PC-3 (cell line): ENCODE results near the gene SCD5. TPM values are rescaled to one million over a fixed set of nuclear protein-coding genes. Genes with fewer than 3 reads are reported as not detected.

Experiments
- ATAC-seq: fragments of 200-7000 bp; cut with Tn5 transposase; 2 replicates; pipeline ENCODE4 v1.9.1; 2020; ENCODE audit warnings: mild to moderate bottlenecking, moderate library complexity
- BruUV-seq: library from RNA; stranded (reverse); fragments of 400-500 nt; replicated peaks from 2 replicates; lab custom pipeline; 2021; lab: Mats Ljungman, UMichigan
- CTCF ChIA-PET: fragments of 300-600 bp; sonication (Branson Sonifier 250); formaldehyde crosslinking; loops from one replicate; lab custom pipeline; 2022; ENCODE audit warnings: antibody characterized with exemption; lab: Charles Lee
- POLR2A ChIA-PET: fragments of 300-600 bp; sonication (Branson Sonifier 250); formaldehyde crosslinking; loops from one replicate; lab custom pipeline; 2022; ENCODE audit warnings: antibody characterized with exemption; ENCODE audit not compliant: unreplicated experiment; lab: Charles Lee
- DNase-seq: peaks from one replicate; pipeline ENCODE4 v3.0.0-alpha.2; 2015
- H2AFZ ChIP-seq: fragments of 300-600 bp; sonication (generic); 2 replicates; pipeline ENCODE4 v1.6.0; 2016; ENCODE audit warnings: antibody characterized with exemption, low read length
- H3F3A ChIP-seq: fragments of 300-600 bp; sonication (generic); one replicate; pipeline ENCODE4 v1.6.0; 2017; ENCODE audit warnings: antibody characterized with exemption, low read length, control low read depth, mild to moderate bottlenecking; ENCODE audit not compliant: unreplicated experiment
- H3K27ac ChIP-seq: fragments of 300-600 bp; sonication (generic); 2 replicates; pipeline ENCODE4 v1.5.1; 2016; ENCODE audit warnings: mild to moderate bottlenecking, low read length
- H3K27me3 ChIP-seq: fragments of 300-600 bp; sonication (generic); 2 replicates; pipeline ENCODE4 v1.6.1; 2016; ENCODE audit warnings: low read length, mixed read lengths
- H3K36me3 ChIP-seq: fragments of 300-600 bp; sonication (generic); 2 replicates; pipeline ENCODE4 v1.6.1; 2016; ENCODE audit warnings: low read depth, mixed run types, low read length, mixed read lengths
- H3K4me1 ChIP-seq: fragments of 300-600 bp; sonication (generic); 2 replicates; pipeline ENCODE4 v1.5.1; 2016; ENCODE audit warnings: low read length; ENCODE audit not compliant: insufficient read depth
- H3K4me2 ChIP-seq: fragments of 300-600 bp; sonication (generic); 2 replicates; pipeline ENCODE4 v1.6.0; 2016; ENCODE audit warnings: low read length
- H3K4me3 ChIP-seq: fragments of 300-600 bp; sonication (generic); 2 replicates; pipeline ENCODE4 v1.5.1; 2016; ENCODE audit warnings: mild to moderate bottlenecking, low read length, mixed read lengths
- H3K79me2 ChIP-seq: fragments of 300-600 bp; sonication (generic); 2 replicates; pipeline ENCODE4 v1.6.1; 2017; ENCODE audit warnings: low read length, mixed read lengths
- H3K9ac ChIP-seq: fragments of 300-600 bp; sonication (generic); 2 replicates; pipeline ENCODE4 v1.6.0; 2016; ENCODE audit warnings: mild to moderate bottlenecking, low read length
- H3K9me2 ChIP-seq: fragments of 300-600 bp; sonication (generic); replicated peaks from 2 replicates; pipeline ENCODE4 v1.6.1; 2016; ENCODE audit warnings: mixed run types, low read length, mixed read lengths
- H3K9me3 ChIP-seq: fragments of 300-600 bp; sonication (generic); 2 replicates; pipeline ENCODE4 v1.6.1; 2016; ENCODE audit warnings: low read length, mixed read lengths
- H4K20me1 ChIP-seq: fragments of 300-600 bp; sonication (generic); 2 replicates; pipeline ENCODE4 v1.6.1; 2016; ENCODE audit warnings: low read length, mixed read lengths
- EZH2 ChIP-seq: fragments of 300-600 bp; sonication (generic); IDR thresholded peaks from one replicate; pipeline ENCODE4 v1.6.1; 2017; ENCODE audit warnings: antibody characterized with exemption, mild to moderate bottlenecking, low read length; ENCODE audit not compliant: unreplicated experiment
- EZH2phosphoT487 ChIP-seq: fragments of 300-600 bp; sonication (generic); IDR thresholded peaks from 2 replicates; pipeline ENCODE4 v1.6.1; 2018; ENCODE audit warnings: mild to moderate bottlenecking, antibody characterized with exemption, low read length, borderline replicate concordance
- intact Hi-C: fragments of 100-400 bp; cut with micrococcal nuclease; formaldehyde crosslinking; loops from 2 replicates; pipeline ENCODE4 v1.9.0; 2023
- total RNA-seq: library from RNA; depleted of rRNA; stranded (reverse); fragments of >200 nt; gene quantifications from 2 replicates; pipeline ENCODE4 v1.2.3, GENCODE V29; 2014
- TF ChIP-seq, protein P1 (sequence below): fragments of 300-600 bp; sonication (generic); conservative IDR thresholded peaks from 2 replicates; pipeline ENCODE4 v1.5.1; 2017; ENCODE audit warnings: antibody characterized with exemption, low read depth, mild to moderate bottlenecking, low read length

SCD5 gene
- total RNA-seq, 1 experiment from 2014 or later, result 3.8 TPM

DNA sequence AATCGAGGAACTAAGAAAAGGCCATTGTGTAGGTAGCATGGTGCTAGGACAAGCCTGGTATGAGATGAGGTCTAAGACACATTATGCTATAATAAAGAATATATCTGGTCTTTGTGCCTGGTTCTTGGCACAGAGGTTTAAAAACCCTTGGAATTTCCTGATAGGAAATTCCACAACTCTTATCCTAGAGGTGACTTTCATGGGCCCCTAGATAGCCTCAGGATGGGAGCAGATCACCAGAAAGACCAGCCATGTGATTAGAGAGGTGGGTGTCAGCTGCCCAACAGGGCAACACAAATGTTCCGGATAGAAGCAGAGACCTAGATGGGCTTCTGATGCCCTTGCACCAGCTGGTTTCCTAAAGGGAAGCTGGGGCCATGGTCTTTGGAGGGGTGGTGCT, 107.2 kb downstream of the SCD5 start:
- CTCF ChIA-PET, result no interaction called here

DNA sequence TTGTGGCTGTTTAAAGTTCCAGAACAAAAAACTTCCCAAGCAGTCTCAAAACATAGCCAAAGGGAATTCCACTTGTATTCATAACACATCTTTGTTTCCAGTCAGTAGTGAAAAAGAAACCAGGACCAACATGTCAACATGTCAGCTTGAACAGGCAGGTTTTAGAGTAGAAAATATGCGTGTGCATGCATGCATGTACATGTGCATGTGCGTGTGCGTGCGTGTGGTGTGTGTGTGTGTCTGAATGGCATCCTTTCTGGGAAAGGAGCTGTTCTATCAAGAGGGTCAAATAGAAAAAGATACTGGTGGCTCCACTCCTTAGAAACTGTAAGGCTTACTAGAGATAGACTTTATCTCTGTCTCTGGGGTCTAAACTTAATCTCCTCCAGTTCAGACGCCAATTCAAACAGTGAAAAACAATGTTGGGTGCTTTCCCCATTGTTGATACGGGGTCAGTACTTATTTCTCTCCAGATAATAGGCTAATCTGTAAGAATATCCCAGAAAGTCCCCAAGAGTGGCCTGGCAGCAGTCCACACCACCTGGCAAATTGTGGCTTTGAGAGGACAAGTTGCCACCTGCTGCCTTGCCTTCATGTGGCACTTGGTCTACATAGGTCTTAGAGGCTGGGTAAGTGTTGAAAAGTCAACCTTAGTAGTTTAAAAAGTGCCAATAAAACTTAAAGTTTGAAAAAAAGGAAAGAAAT, 110.4 kb downstream of the SCD5 start:
- Histone ChIP-seq H3K27me3 (no peaks in the 10 kb centered on the region), H3K79me2 (no peaks in the 10 kb centered on the region), H3K9me3 (no peaks in the 10 kb centered on the region), H3K4me2 (no peak overlapping the region), H3K36me3 (no peaks in the 10 kb centered on the region), H3K4me3 (no peak overlapping the region), H3K9me2 (no peaks in the 10 kb centered on the region), H2AFZ (no peak overlapping the region), H3K4me1 (no peaks in the 10 kb centered on the region), H3K27ac (no peak overlapping the region), H3F3A (no peaks in the 10 kb centered on the region), H3K9ac (no peak overlapping the region), H4K20me1 (no peaks in the 10 kb centered on the region)
- ATAC-seq, result no peak
- no peak for TF ChIP-seq EZH2phosphoT487
- TF ChIP-seq, protein P1, sequence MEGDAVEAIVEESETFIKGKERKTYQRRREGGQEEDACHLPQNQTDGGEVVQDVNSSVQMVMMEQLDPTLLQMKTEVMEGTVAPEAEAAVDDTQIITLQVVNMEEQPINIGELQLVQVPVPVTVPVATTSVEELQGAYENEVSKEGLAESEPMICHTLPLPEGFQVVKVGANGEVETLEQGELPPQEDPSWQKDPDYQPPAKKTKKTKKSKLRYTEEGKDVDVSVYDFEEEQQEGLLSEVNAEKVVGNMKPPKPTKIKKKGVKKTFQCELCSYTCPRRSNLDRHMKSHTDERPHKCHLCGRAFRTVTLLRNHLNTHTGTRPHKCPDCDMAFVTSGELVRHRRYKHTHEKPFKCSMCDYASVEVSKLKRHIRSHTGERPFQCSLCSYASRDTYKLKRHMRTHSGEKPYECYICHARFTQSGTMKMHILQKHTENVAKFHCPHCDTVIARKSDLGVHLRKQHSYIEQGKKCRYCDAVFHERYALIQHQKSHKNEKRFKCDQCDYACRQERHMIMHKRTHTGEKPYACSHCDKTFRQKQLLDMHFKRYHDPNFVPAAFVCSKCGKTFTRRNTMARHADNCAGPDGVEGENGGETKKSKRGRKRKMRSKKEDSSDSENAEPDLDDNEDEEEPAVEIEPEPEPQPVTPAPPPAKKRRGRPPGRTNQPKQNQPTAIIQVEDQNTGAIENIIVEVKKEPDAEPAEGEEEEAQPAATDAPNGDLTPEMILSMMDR, result no peak
- no peak for TF ChIP-seq EZH2
- intact Hi-C loops, result no loop called here
- CTCF ChIA-PET, result no interaction called here
- no TSS peak for BruUV-seq
- no peak for DNase-seq
- POLR2A ChIA-PET, result no interaction called here

More for the DNA sequence above, 107.2 kb downstream of the SCD5 start:
- Histone ChIP-seq H3K4me1 (no peaks in the 10 kb centered on the region), H3K9me2 (no peaks in the 10 kb centered on the region), H3K79me2 (no peaks in the 10 kb centered on the region), H3K9ac (no peak overlapping the region), H3K9me3 (no peaks in the 10 kb centered on the region), H2AFZ (no peak overlapping the region), H3K4me3 (no peak overlapping the region), H3K36me3 (no peaks in the 10 kb centered on the region), H3F3A (no peaks in the 10 kb centered on the region), H3K4me2 (no peak overlapping the region), H3K27ac (no peak overlapping the region), H4K20me1 (no peaks in the 10 kb centered on the region), H3K27me3 (no peaks in the 10 kb centered on the region)
- TF ChIP-seq EZH2phosphoT487 (no peak), EZH2 (no peak)
- TF ChIP-seq, protein P1, result no peak
- BruUV-seq, result no TSS peak
- POLR2A ChIA-PET, result no interaction called here
- DNase-seq (no peak), ATAC-seq (no peak)
- intact Hi-C loops, result no loop called here

DNA sequence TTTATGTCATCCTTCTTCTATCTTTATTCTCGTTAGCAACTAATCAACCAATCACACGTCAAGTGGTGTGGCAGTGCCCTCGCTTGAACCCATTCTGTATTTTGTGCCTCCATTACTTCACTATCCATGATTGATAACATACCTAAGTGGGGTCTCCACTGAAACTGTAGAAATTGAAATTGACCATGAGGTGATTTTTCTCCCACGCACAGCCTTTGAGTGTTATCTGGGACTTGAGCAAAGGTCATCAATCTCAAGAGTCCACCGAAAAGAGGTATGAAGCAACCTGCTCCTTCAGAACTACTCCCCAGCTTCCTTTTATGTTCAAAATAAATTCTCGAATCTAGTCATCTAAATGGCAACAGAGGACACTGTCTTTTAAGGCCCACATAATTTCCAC, 111.1 kb downstream of the SCD5 start:
- no peak overlapping the region for H3K4me2 ChIP-seq
- H3K4me1 ChIP-seq, result no peaks in the 10 kb centered on the region
- no peaks in the 10 kb centered on the region for H4K20me1 ChIP-seq
- ATAC-seq (no peak), DNase-seq (no peak)
- ChIA-PET POLR2A (no interaction called here), CTCF (no interaction called here)
- H3K27ac ChIP-seq, result no peak overlapping the region
- TF ChIP-seq EZH2phosphoT487, result no peak
- no peak for TF ChIP-seq EZH2
- TF ChIP-seq, protein P1, result no peak
- H3K36me3 ChIP-seq, result no peaks in the 10 kb centered on the region
- BruUV-seq, result no TSS peak
- no peak overlapping the region for H3K9ac ChIP-seq
- no peaks in the 10 kb centered on the region for H3F3A ChIP-seq
- H3K9me2 ChIP-seq, result no peaks in the 10 kb centered on the region
- intact Hi-C loops, result no loop called here
- H3K4me3 ChIP-seq, result no peak overlapping the region
- H3K27me3 ChIP-seq, result no peaks in the 10 kb centered on the region
- H2AFZ ChIP-seq, result no peak overlapping the region
- H3K79me2 ChIP-seq, result no peaks in the 10 kb centered on the region
- no peaks in the 10 kb centered on the region for H3K9me3 ChIP-seq
